Liver (tissue), 9 donors: ENCODE results near the gene CACNG4. TPM values are rescaled to one million over a fixed set of nuclear protein-coding genes. Genes with fewer than 3 reads are reported as not detected.

Experiments
- DNase-seq: peaks from one replicate; pipeline ENCODE4 v3.0.0-alpha.2; 2017; ENCODE audit warnings: low spot score
- H3K27ac ChIP-seq, 2 donors: one replicate each; pipeline ENCODE4 v1.7.0; 2013; ENCODE audit warnings: inconsistent platforms in 2 of 2, low read length in 2 of 2, control low read depth in 1 of 2, low read depth in 1 of 2, mild to moderate bottlenecking in 1 of 2
- H3K27me3 ChIP-seq, 4 donors: one replicate each; pipeline versions ENCODE4 v1.6.1 to v1.7.0; 2013; ENCODE audit warnings: low read length in 3 of 4, inconsistent platforms in 1 of 4, mild to moderate bottlenecking in 1 of 4, moderate library complexity in 1 of 4; ENCODE audit not compliant: control insufficient read depth in 4 of 4, insufficient read depth in 4 of 4
- H3K36me3 ChIP-seq, 4 donors: one replicate each; pipeline versions ENCODE4 v1.6.1 to v1.7.0; 2013; ENCODE audit warnings: low read length in 3 of 4, mild to moderate bottlenecking in 3 of 4, low read depth in 1 of 4, moderate library complexity in 1 of 4; ENCODE audit not compliant: control insufficient read depth in 4 of 4, insufficient read depth in 3 of 4
- H3K4me1 ChIP-seq, 4 donors: one replicate each; pipeline versions ENCODE4 v1.6.1 to v1.7.0; 2013; ENCODE audit warnings: low read length in 3 of 4, mild to moderate bottlenecking in 3 of 4, moderate library complexity in 1 of 4; ENCODE audit not compliant: control insufficient read depth in 4 of 4, insufficient read depth in 4 of 4
- H3K4me3 ChIP-seq, 3 donors: one replicate each; pipeline versions ENCODE4 v1.6.1 to v1.7.0; 2013; ENCODE audit warnings: low read length in 3 of 3, control low read depth in 1 of 3, low read depth in 1 of 3, mild to moderate bottlenecking in 1 of 3
- H3K9ac ChIP-seq, 2 donors: one replicate each; pipeline ENCODE4 v1.7.0; 2013; ENCODE audit warnings: low read length in 2 of 2, mild to moderate bottlenecking in 2 of 2, moderate library complexity in 2 of 2, control low read depth in 1 of 2, low read depth in 1 of 2
- H3K9me3 ChIP-seq, 4 donors: one replicate each; pipeline versions ENCODE4 v1.6.1 to v1.7.0; 2013; ENCODE audit warnings: low read length in 3 of 4; ENCODE audit not compliant: control insufficient read depth in 4 of 4
- ATF3 ChIP-seq: IDR thresholded peaks from 2 replicates; pipeline ENCODE4 v1.6.1; 2016; ENCODE audit warnings: antibody characterized with exemption
- CTCF ChIP-seq: fragments of 150-350 bp; IDR thresholded peaks from 2 replicates; pipeline ENCODE4 v1.5.1; 2017; ENCODE audit warnings: improper control_type of control experiment, low read depth, low read length; ENCODE audit not compliant: missing input control
- EGR1 ChIP-seq, 2 donors: IDR thresholded peaks; 2 replicates each; pipeline ENCODE4 v1.6.1; 2016 to 2018; ENCODE audit warnings: antibody characterized with exemption in 2 of 2, low read depth in 2 of 2
- FOXA1 ChIP-seq: IDR thresholded peaks from 2 replicates; pipeline ENCODE4 v1.6.1; 2016; ENCODE audit warnings: antibody characterized with exemption
- FOXA2 ChIP-seq: IDR thresholded peaks from 2 replicates; pipeline ENCODE4 v1.6.1; 2016; ENCODE audit warnings: antibody characterized with exemption
- GABPA ChIP-seq, 2 donors: IDR thresholded peaks in 1 of 2; conservative IDR thresholded peaks in 1 of 2; 2 replicates each; pipeline ENCODE4 v1.6.1; 2016; ENCODE audit warnings: antibody characterized with exemption in 2 of 2, mild to moderate bottlenecking in 1 of 2, moderate library complexity in 1 of 2
- HNF4A ChIP-seq, 2 donors: conservative IDR thresholded peaks; 2 replicates each; pipeline ENCODE4 v1.6.1; 2016; ENCODE audit warnings: antibody characterized with exemption in 2 of 2, mild to moderate bottlenecking in 2 of 2
- HNF4G ChIP-seq: IDR thresholded peaks from 2 replicates; pipeline ENCODE4 v1.6.1; 2016; ENCODE audit warnings: antibody characterized with exemption
- JUND ChIP-seq, 2 donors: IDR thresholded peaks; 2 replicates each; pipeline ENCODE4 v1.6.1; 2016; ENCODE audit warnings: antibody characterized with exemption in 2 of 2
- MAX ChIP-seq: IDR thresholded peaks from 2 replicates; pipeline ENCODE4 v1.6.1; 2016; ENCODE audit warnings: antibody characterized with exemption
- NR2F2 ChIP-seq: IDR thresholded peaks from 2 replicates; pipeline ENCODE4 v1.6.1; 2016; ENCODE audit warnings: antibody characterized with exemption
- RAD21 ChIP-seq, 2 donors: IDR thresholded peaks; 2 replicates each; pipeline ENCODE4 v1.6.1; 2016; ENCODE audit warnings: antibody characterized with exemption in 2 of 2, mild to moderate bottlenecking in 2 of 2
- REST ChIP-seq: IDR thresholded peaks from 2 replicates; pipeline ENCODE4 v1.6.1; 2016; ENCODE audit warnings: antibody characterized with exemption, mild to moderate bottlenecking
- RXRA ChIP-seq, 2 donors: IDR thresholded peaks; 2 replicates each; pipeline ENCODE4 v1.6.1; 2017 to 2018; ENCODE audit warnings: antibody characterized with exemption in 2 of 2, mild to moderate bottlenecking in 1 of 2
- SP1 ChIP-seq: IDR thresholded peaks from 2 replicates; pipeline ENCODE4 v1.6.1; 2018; ENCODE audit warnings: antibody characterized with exemption, mild to moderate bottlenecking
- TAF1 ChIP-seq: conservative IDR thresholded peaks from 2 replicates; pipeline ENCODE4 v1.6.1; 2016; ENCODE audit warnings: antibody characterized with exemption, mild to moderate bottlenecking
- YY1 ChIP-seq: IDR thresholded peaks from 2 replicates; pipeline ENCODE4 v1.6.1; 2016; ENCODE audit warnings: antibody characterized with exemption, mild to moderate bottlenecking
- ZBTB33 ChIP-seq: IDR thresholded peaks from 2 replicates; pipeline ENCODE4 v1.6.1; 2016; ENCODE audit warnings: antibody characterized with exemption
- WGBS: extraction: QIAGEN DNeasy Blood & Tissue Kit; methylation state at CpG from one replicate; pipeline ENCODE4 v1.1.7; 2013; 5-methylcytosine and 5-hydroxymethylcytosine counted together
- polyA plus RNA-seq, 2 donors: library from polyadenylated mRNA; stranded (reverse) in 1 of 2; unstranded in 1 of 2; fragments of 200-250 nt in 1 of 2; fragments of >200 nt in 1 of 2; fragmentation: Nextera tagmentation in 1 of 2; extraction: Ambion mirVana in 1 of 2; gene quantifications; one replicate each; pipeline versions ENCODE4 v1.2.1 to v1.2.3, GENCODE V29; 2013 to 2015
- total RNA-seq, 2 donors: library from RNA; depleted of rRNA; stranded (reverse); fragments of >200 nt; gene quantifications; one replicate each; pipeline ENCODE4 v1.2.3, GENCODE V29; 2014
- donor health status: healthy.
- donor health status: healthy.
- donor health status: healthy.
- donor health status: healthy.
- donor health status: healthy.

The CACNG4 gene
- total and polyA plus RNA-seq, 4 donors, result 0.02 to 0.09 (median 0.08) TPM; not detected in 1

GRCh38 chr17:66934040-66934439 is 30.5 kb upstream of the CACNG4 start:
- no peak overlapping the region for H3K27ac ChIP-seq
- H3K9me3 ChIP-seq, result no peaks in the 10 kb centered on the region
- no peaks in the 10 kb centered on the region for H3K4me1 ChIP-seq
- peaks cover 0 to 2% (median 0%) of the 10 kb centered on the region in 4 donors for H3K27me3 ChIP-seq
- no peak overlapping the region for H3K4me3 ChIP-seq
- H3K36me3 ChIP-seq, result no peaks in the 10 kb centered on the region
- DNase-seq, result no peak
- no peak overlapping the region for H3K9ac ChIP-seq
- 58% methylated on average over 2 of the region's 2 CpGs for WGBS
- TF ChIP-seq YY1 (no peak), HNF4A (conservative IDR thresholded peaks at IDR 0.05) (no peak), ZBTB33 (no peak), GABPA (IDR thresholded peaks at IDR 0.05 in 1 of 2, conservative IDR thresholded peaks at IDR 0.05 in 1 of 2) (no peak), SP1 (no peak), NR2F2 (no peak), JUND (IDR thresholded peaks at IDR 0.05) (no peak), ATF3 (no peak), HNF4G (no peak), RAD21 (IDR thresholded peaks at IDR 0.05) (no peak), TAF1 (no peak), FOXA2 (no peak), EGR1 (IDR thresholded peaks at IDR 0.05; ENCODE audit: low read depth in 2 of 2) (no peak), FOXA1 (no peak), REST (no peak), RXRA (IDR thresholded peaks at IDR 0.05) (no peak), CTCF (no peak), MAX (no peak)
